Neuronal stem cell (in vitro differentiated cells): ENCODE results near the gene KCNE3.

Experiments used
- DNase-seq: peaks from one replicate; pipeline ENCODE4 v3.0.0-alpha.2; 2013; ENCODE audit warnings: low spot score
- H2AFZ ChIP-seq: one replicate; pipeline ENCODE4 v1.6.1; 2013; ENCODE audit warnings: mild to moderate bottlenecking, low read length, inconsistent platforms
- H2AK5ac ChIP-seq: 2 replicates; pipeline ENCODE4 v1.6.1; 2013; ENCODE audit warnings: low read depth, mild to moderate bottlenecking, inconsistent platforms, low read length, moderate library complexity, mixed read lengths
- H2BK120ac ChIP-seq: 2 replicates; pipeline ENCODE4 v1.6.1; 2013; ENCODE audit warnings: low read depth, mild to moderate bottlenecking, inconsistent platforms, low read length, moderate library complexity, mixed read lengths
- H2BK12ac ChIP-seq: one replicate; pipeline ENCODE4 v1.6.1; 2013; ENCODE audit warnings: low read length, inconsistent platforms
- H2BK15ac ChIP-seq: 2 replicates; pipeline ENCODE4 v1.6.1; 2013; ENCODE audit warnings: mild to moderate bottlenecking, low read length, inconsistent platforms, mixed read lengths
- H2BK5ac ChIP-seq: one replicate; pipeline ENCODE4 v1.6.1; 2013; ENCODE audit warnings: inconsistent platforms, mild to moderate bottlenecking, low read length, moderate library complexity
- H3K14ac ChIP-seq: one replicate; pipeline ENCODE4 v1.6.1; 2013; ENCODE audit warnings: low read length, inconsistent platforms
- H3K18ac ChIP-seq: 2 replicates; pipeline ENCODE4 v1.6.1; 2013; ENCODE audit warnings: low read length, inconsistent platforms
- H3K23ac ChIP-seq: 2 replicates; pipeline ENCODE4 v1.6.1; 2013; ENCODE audit warnings: low read depth, mild to moderate bottlenecking, mixed read lengths, low read length, inconsistent platforms; ENCODE audit not compliant: poor library complexity
- H3K27ac ChIP-seq: replicated peaks from 3 replicates; pipeline ENCODE4 v1.5.1; 2013; ENCODE audit warnings: low read length, inconsistent platforms
- H3K27me3 ChIP-seq, 3 experiments: 2 replicates each; pipeline ENCODE4 v1.6.1; 2013; ENCODE audit warnings: low read length in 3 of 3, mild to moderate bottlenecking in 2 of 3, inconsistent platforms in 1 of 3, low read depth in 1 of 3, mixed read lengths in 1 of 3, moderate library complexity in 1 of 3; ENCODE audit not compliant: control insufficient read depth in 3 of 3, insufficient read depth in 3 of 3
- H3K36me3 ChIP-seq, 2 donors: replicated peaks in 1 of 2; 2 replicates each; pipeline ENCODE4 v1.6.1; 2013; ENCODE audit warnings: low read length in 2 of 2; ENCODE audit not compliant: control insufficient read depth in 2 of 2, insufficient read depth in 2 of 2
- H3K4ac ChIP-seq: 2 replicates; pipeline ENCODE4 v1.6.1; 2013; ENCODE audit warnings: inconsistent platforms, mild to moderate bottlenecking, low read length, moderate library complexity
- H3K4me1 ChIP-seq, 2 donors: 1 replicate in 1 of 2; 2 replicates in 1 of 2; pipeline ENCODE4 v1.6.1; 2013; ENCODE audit warnings: low read length in 2 of 2, low read depth in 1 of 2; ENCODE audit not compliant: control insufficient read depth in 2 of 2, insufficient read depth in 1 of 2
- H3K4me2 ChIP-seq: one replicate; pipeline ENCODE4 v1.6.1; 2013; ENCODE audit warnings: mild to moderate bottlenecking, low read length, inconsistent platforms; ENCODE audit not compliant: insufficient read depth, poor library complexity, severe bottlenecking
- H3K4me3 ChIP-seq, 2 donors: 2 replicates each; pipeline ENCODE4 v1.5.1; 2013; ENCODE audit warnings: low read length in 2 of 2, mild to moderate bottlenecking in 2 of 2, inconsistent platforms in 1 of 2, moderate library complexity in 1 of 2
- H3K79me1 ChIP-seq: one replicate; pipeline ENCODE4 v1.6.1; 2013; ENCODE audit warnings: low read depth, mild to moderate bottlenecking, inconsistent platforms, low read length, moderate library complexity
- H3K9ac ChIP-seq: one replicate; pipeline ENCODE4 v1.6.1; 2013; ENCODE audit warnings: mild to moderate bottlenecking, low read depth, low read length, inconsistent platforms; ENCODE audit not compliant: poor library complexity
- H3K9me3 ChIP-seq, 2 donors: replicated peaks in 1 of 2; 2 replicates each; pipeline versions ENCODE3 to v1.6.1; 2013; ENCODE audit warnings: low read length in 2 of 2, mild to moderate bottlenecking in 2 of 2, inconsistent platforms in 1 of 2, low read depth in 1 of 2, mixed read lengths in 1 of 2, moderate library complexity in 1 of 2; ENCODE audit not compliant: control insufficient read depth in 2 of 2, insufficient read depth in 1 of 2
- H4K8ac ChIP-seq: one replicate; pipeline ENCODE4 v1.6.1; 2013; ENCODE audit warnings: low read depth, mild to moderate bottlenecking, inconsistent platforms, low read length, moderate library complexity
- H4K91ac ChIP-seq: one replicate; pipeline ENCODE4 v1.6.1; 2013; ENCODE audit warnings: low read length, low read depth, mild to moderate bottlenecking, inconsistent platforms; ENCODE audit not compliant: poor library complexity
- WGBS, 2 donors: extraction: QIAGEN DNeasy Blood & Tissue Kit; methylation state at CpG; one replicate each; pipeline ENCODE4 v1.1.7; 2013; ENCODE audit warnings: missing lambda C conversion rate in 2 of 2, mixed read lengths in 1 of 2; ENCODE audit not compliant: insufficient read length in 2 of 2, insufficient replicate concordance in 1 of 2; ENCODE audit errors: extremely low coverage in 2 of 2; 5-methylcytosine and 5-hydroxymethylcytosine counted together

The KCNE3 gene

DNA sequence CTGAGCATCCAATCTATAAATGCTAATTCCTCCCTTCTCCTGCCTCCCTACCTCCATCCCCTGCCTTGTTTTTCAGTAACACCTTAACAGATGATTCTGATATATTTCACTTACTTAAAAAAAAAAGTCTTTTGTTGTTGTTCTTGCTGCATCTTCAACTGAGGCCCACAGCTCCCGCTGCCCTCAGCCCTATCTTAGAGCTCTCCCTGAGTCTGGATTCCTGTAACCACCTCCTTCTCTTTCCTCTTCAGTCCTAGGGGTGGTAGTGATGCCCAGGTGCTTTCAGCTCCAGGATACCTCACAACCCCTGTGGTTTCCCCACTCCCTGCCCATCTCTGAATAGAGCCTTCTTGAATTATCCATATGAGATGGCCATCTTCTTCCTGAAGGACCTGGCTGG lies 3.7 kb upstream of the KCNE3 start:
- WGBS, 2 donors = no CpG with 5 or more reads among the region's 1 CpG
- no peak overlapping the region for H4K8ac ChIP-seq
- no peak overlapping the region for H2AK5ac ChIP-seq
- no peak overlapping the region for H3K4ac ChIP-seq
- H2BK12ac ChIP-seq = no peak overlapping the region
- no peak overlapping the region for H3K4me3 ChIP-seq
- H3K23ac ChIP-seq = no peak overlapping the region
- no peak overlapping the region for H2BK120ac ChIP-seq
- DNase-seq = no peak
- H3K9ac ChIP-seq = no peak overlapping the region
- H2AFZ ChIP-seq = no peak overlapping the region
- H3K9me3 ChIP-seq = no peaks in the 10 kb centered on the region
- peaks cover 0 to 13% (median 7%) of the 10 kb centered on the region in 3 experiments for H3K27me3 ChIP-seq
- peaks cover 0 to 12% of the 10 kb centered on the region in 2 donors for H3K4me1 ChIP-seq
- H2BK15ac ChIP-seq = no peak overlapping the region
- H2BK5ac ChIP-seq = no peak overlapping the region
- no peaks in the 10 kb centered on the region for H3K36me3 ChIP-seq
- H3K14ac ChIP-seq = no peak overlapping the region
- H3K27ac ChIP-seq = no peak overlapping the region
- H3K18ac ChIP-seq = no peak overlapping the region
- no peak overlapping the region for H4K91ac ChIP-seq
- no peaks in the 10 kb centered on the region for H3K79me1 ChIP-seq
- H3K4me2 ChIP-seq = no peak overlapping the region

DNA sequence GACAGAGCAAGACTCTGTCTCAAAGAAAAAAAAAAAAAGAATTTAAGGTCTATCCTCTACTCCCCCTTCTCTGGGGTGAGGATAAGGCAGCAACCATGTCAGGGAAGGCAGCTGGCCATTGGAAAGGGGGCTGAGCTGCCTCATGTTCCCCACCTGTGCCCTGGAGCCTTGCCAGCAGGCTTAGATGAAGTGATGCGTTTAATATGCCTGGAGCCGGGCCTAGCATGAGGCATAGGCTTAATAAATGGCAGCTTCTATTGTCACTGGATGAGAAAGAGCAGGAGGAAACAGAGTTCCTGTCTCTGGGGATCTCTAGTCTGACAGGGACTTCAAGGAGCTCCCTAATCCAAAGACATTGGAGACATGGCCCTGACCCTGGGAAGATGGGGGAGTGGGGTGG lies 3.2 kb upstream of the KCNE3 start:
- no peak overlapping the region for H3K23ac ChIP-seq
- H3K4ac ChIP-seq = no peak overlapping the region
- no CpG with 5 or more reads among the region's 2 CpGs for WGBS, 2 donors

DNA sequence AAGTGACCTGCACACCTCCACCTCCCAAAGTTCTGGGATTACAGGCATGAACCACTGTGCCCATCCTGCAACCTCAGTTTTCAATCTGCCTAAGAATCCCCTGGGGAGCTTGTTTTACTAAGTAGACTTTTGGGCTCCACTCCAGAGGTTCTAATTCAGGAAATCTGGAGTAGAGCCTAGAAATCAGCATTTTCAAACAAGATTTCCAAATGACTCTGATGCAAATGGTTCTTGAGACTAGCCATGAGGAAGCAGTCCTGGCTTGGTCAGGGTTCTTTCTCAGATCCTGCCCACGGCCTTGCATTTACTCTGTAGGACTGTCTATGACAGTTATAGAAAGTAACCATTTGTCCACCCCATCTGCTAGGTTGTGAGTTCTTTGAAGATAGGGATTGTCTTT lies 1.6 kb upstream of the KCNE3 start:
- no peak overlapping the region for H4K91ac ChIP-seq
- no peaks in the 10 kb centered on the region for H3K9me3 ChIP-seq
- H2BK120ac ChIP-seq = no peak overlapping the region
- no CpG with 5 or more reads among the region's 1 CpG for WGBS, 2 donors
- H3K4me1 ChIP-seq = peaks cover 0 to 12% of the 10 kb centered on the region in 2 donors
- no peak overlapping the region for H3K23ac ChIP-seq
- H2BK15ac ChIP-seq = no peak overlapping the region
- no peak overlapping the region for H2AK5ac ChIP-seq
- H3K4me3 ChIP-seq = no peak overlapping the region
- H3K36me3 ChIP-seq = no peaks in the 10 kb centered on the region
- H3K18ac ChIP-seq = no peak overlapping the region
- H4K8ac ChIP-seq = no peak overlapping the region
- H2BK5ac ChIP-seq = no peak overlapping the region
- H3K27ac ChIP-seq = no peak overlapping the region
- H3K9ac ChIP-seq = no peak overlapping the region
- no peak for DNase-seq
- H3K4me2 ChIP-seq = no peak overlapping the region
- H3K79me1 ChIP-seq = no peaks in the 10 kb centered on the region
- H2BK12ac ChIP-seq = no peak overlapping the region
- no peak overlapping the region for H2AFZ ChIP-seq
- peaks cover 0 to 24% (median 7%) of the 10 kb centered on the region in 3 experiments for H3K27me3 ChIP-seq
- H3K4ac ChIP-seq = no peak overlapping the region
- no peak overlapping the region for H3K14ac ChIP-seq

More for the DNA sequence above, 3.2 kb upstream of the KCNE3 start:
- DNase-seq = no peak
- H3K9ac ChIP-seq = no peak overlapping the region
- peaks cover 0 to 18% (median 7%) of the 10 kb centered on the region in 3 experiments for H3K27me3 ChIP-seq
- peaks cover 0 to 12% of the 10 kb centered on the region in 2 donors for H3K4me1 ChIP-seq
- H4K91ac ChIP-seq = no peak overlapping the region
- no peak overlapping the region for H3K27ac ChIP-seq
- no peaks in the 10 kb centered on the region for H3K36me3 ChIP-seq
- H2AFZ ChIP-seq = no peak overlapping the region
- no peak overlapping the region for H2BK15ac ChIP-seq
- no peak overlapping the region for H2BK5ac ChIP-seq
- no peak overlapping the region for H2BK12ac ChIP-seq
- H3K79me1 ChIP-seq = no peaks in the 10 kb centered on the region
- no peak overlapping the region for H3K18ac ChIP-seq
- no peaks in the 10 kb centered on the region for H3K9me3 ChIP-seq
- no peak overlapping the region for H4K8ac ChIP-seq
- no peak overlapping the region for H2AK5ac ChIP-seq
- no peak overlapping the region for H3K4me2 ChIP-seq
- no peak overlapping the region for H2BK120ac ChIP-seq
- no peak overlapping the region for H3K4me3 ChIP-seq
- no peak overlapping the region for H3K14ac ChIP-seq

DNA sequence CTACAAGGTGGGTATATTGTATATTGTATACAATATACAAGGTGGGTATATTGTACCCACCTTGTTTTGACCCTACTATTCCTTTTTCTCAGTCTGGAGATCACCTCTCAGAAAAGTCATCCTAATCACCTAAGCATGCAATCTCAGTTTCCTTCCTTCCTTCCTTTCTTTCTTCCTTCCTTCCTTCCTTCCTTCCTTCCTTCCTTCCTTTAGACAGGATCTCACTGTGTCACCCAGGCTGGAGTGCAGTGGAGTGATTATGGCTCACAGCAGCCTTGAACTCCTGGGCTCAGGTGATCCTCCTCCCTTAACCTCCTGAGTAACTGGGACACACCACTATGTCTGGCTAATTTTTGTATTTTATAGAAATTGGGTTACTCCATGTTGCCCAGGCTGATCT lies 1.2 kb upstream of the KCNE3 start:
- no peak for DNase-seq
- H4K91ac ChIP-seq = no peak overlapping the region
- H3K4ac ChIP-seq = no peak overlapping the region
- H3K9me3 ChIP-seq = no peaks in the 10 kb centered on the region
- peaks cover 0 to 12% of the 10 kb centered on the region in 2 donors for H3K4me1 ChIP-seq
- no peak overlapping the region for H3K23ac ChIP-seq
- peaks cover 0 to 27% (median 7%) of the 10 kb centered on the region in 3 experiments for H3K27me3 ChIP-seq
- H2BK120ac ChIP-seq = no peak overlapping the region
- no peaks in the 10 kb centered on the region for H3K36me3 ChIP-seq
- H3K79me1 ChIP-seq = no peaks in the 10 kb centered on the region
- H3K4me2 ChIP-seq = no peak overlapping the region
- no peak overlapping the region for H2BK12ac ChIP-seq
- no peak overlapping the region for H3K14ac ChIP-seq
- no peak overlapping the region for H2BK15ac ChIP-seq
- no peak overlapping the region for H3K4me3 ChIP-seq
- H4K8ac ChIP-seq = no peak overlapping the region
- no peak overlapping the region for H2AK5ac ChIP-seq
- H3K9ac ChIP-seq = no peak overlapping the region
- H2BK5ac ChIP-seq = no peak overlapping the region
- H2AFZ ChIP-seq = no peak overlapping the region
- H3K27ac ChIP-seq = no peak overlapping the region
- H3K18ac ChIP-seq = no peak overlapping the region
